ENCODE results near the gene FOXR1. TPM values are rescaled to one million over a fixed set of nuclear protein-coding genes. Genes with fewer than 3 reads are reported as not detected.

FOXR1 gene
- total and polyA plus RNA-seq, 2 donors (not counting 1 experiment from before 2014, with no cell fraction given), result not detected

- peaks cover 49% of the 10 kb centered on the region for H3K79me2 ChIP-seq (ENCODE audit: control insufficient read depth, insufficient read depth, low read length)
- Mint-ChIP-seq H3K9me3 (ENCODE audit: insufficient read depth) (no peaks in the 10 kb centered on the region), H3K27ac (no peak overlapping the region), H3K27me3 (no peaks in the 10 kb centered on the region), H3K4me3 (no peak overlapping the region), H3K4me1 (peaks cover 18% of the 10 kb centered on the region)
- 93% methylated on average over 3 of the region's 5 CpGs for WGBS (ENCODE audit: insufficient coverage)
- H3K27ac ChIP-seq (ENCODE audit: low read length in 2 of 2), result no peak overlapping the region
- peaks cover 9% of the 10 kb centered on the region for H4K20me1 ChIP-seq (ENCODE audit: control insufficient read depth, insufficient read depth, low read length, poor library complexity, severe bottlenecking)
- no peak overlapping the region for H3K4me2 ChIP-seq (replicated peaks; ENCODE audit: low read depth, low read length, poor library complexity, severe bottlenecking)
- intact Hi-C loops (cut with micrococcal nuclease), result no loop called here
- no peaks in the 10 kb centered on the region for H3K9me3 ChIP-seq (ENCODE audit: control extremely low read depth in 1 of 3, control insufficient read depth in 2 of 3, insufficient read depth in 1 of 3, low read length in 2 of 3)
- ChIA-PET CTCF (no interaction called here), POLR2A (no interaction called here)
- no peak for ATAC-seq (ENCODE audit: low read depth)
- H2AFZ ChIP-seq (ENCODE audit: insufficient read depth, low read depth, low read length, poor library complexity, severe bottlenecking), result no peak overlapping the region
- peaks cover 7 to 44% of the 10 kb centered on the region in 2 experiments for H3K36me3 ChIP-seq (replicated peaks in 1 of 2; ENCODE audit: control extremely low read depth in 1 of 2, control insufficient read depth in 1 of 2, extremely low read depth in 1 of 2, insufficient read depth in 2 of 2, low read length in 1 of 2)
- DNase-seq, result no peak
- H3K4me1 ChIP-seq (ENCODE audit: control insufficient read depth in 2 of 2, insufficient read depth in 2 of 2, low read length in 2 of 2), result peaks cover 5 to 8% of the 10 kb centered on the region in 2 donors
- H3K4me3 ChIP-seq (ENCODE audit: control extremely low read depth in 1 of 5, extremely low read depth in 1 of 5, insufficient read depth in 1 of 5, low read depth in 2 of 5, low read length in 4 of 5), result no peak overlapping the region
- no peak overlapping the region for H3K9ac ChIP-seq (ENCODE audit: low read length)
- TF ChIP-seq EZH2 (IDR thresholded peaks at IDR 0.05; ENCODE audit: borderline replicate concordance, insufficient read depth, low read depth, low read length, poor library complexity, severe bottlenecking), result no peak
- TF ChIP-seq CTCF (IDR thresholded peaks at IDR 0.05), result no peak
- no peaks in the 10 kb centered on the region for H3K27me3 ChIP-seq (replicated peaks in 1 of 4; ENCODE audit: control extremely low read depth in 1 of 4, control insufficient read depth in 3 of 4, insufficient read depth in 4 of 4, low read length in 3 of 4)
These were observed 53.5 kb downstream of the FOXR1 start for GRCh38 chr11:119025099-119025473.

- ChIA-PET CTCF (no interaction called here), POLR2A (no interaction called here)
- Mint-ChIP-seq H3K27ac (peak overlapping the region; percentile 43), H3K4me3 (no peak overlapping the region), H3K9me3 (ENCODE audit: insufficient read depth) (no peaks in the 10 kb centered on the region), H3K27me3 (no peaks in the 10 kb centered on the region), H3K4me1 (peaks cover 19% of the 10 kb centered on the region)
- Histone ChIP-seq H3K4me2 (replicated peaks; ENCODE audit: low read depth, low read length, poor library complexity, severe bottlenecking) (no peak overlapping the region), H3K9ac (ENCODE audit: low read length) (no peak overlapping the region), H3K9me3 (ENCODE audit: control extremely low read depth in 1 of 3, control insufficient read depth in 2 of 3, insufficient read depth in 1 of 3, low read length in 2 of 3) (no peaks in the 10 kb centered on the region), H4K20me1 (ENCODE audit: control insufficient read depth, insufficient read depth, low read length, poor library complexity, severe bottlenecking) (peaks cover 6% of the 10 kb centered on the region), H3K4me3 (ENCODE audit: control extremely low read depth in 1 of 5, extremely low read depth in 1 of 5, insufficient read depth in 1 of 5, low read depth in 2 of 5, low read length in 4 of 5) (no peak overlapping the region), H3K27ac (ENCODE audit: low read length in 2 of 2) (no peak overlapping the region), H3K27me3 (replicated peaks in 1 of 4; ENCODE audit: control extremely low read depth in 1 of 4, control insufficient read depth in 3 of 4, insufficient read depth in 4 of 4, low read length in 3 of 4) (no peaks in the 10 kb centered on the region), H3K36me3 (replicated peaks in 1 of 2; ENCODE audit: control extremely low read depth in 1 of 2, control insufficient read depth in 1 of 2, extremely low read depth in 1 of 2, insufficient read depth in 2 of 2, low read length in 1 of 2) (peaks cover 7 to 44% of the 10 kb centered on the region in 2 experiments), H3K4me1 (ENCODE audit: control insufficient read depth in 2 of 2, insufficient read depth in 2 of 2, low read length in 2 of 2) (peaks cover 4 to 7% of the 10 kb centered on the region in 2 donors), H3K79me2 (ENCODE audit: control insufficient read depth, insufficient read depth, low read length) (peaks cover 45% of the 10 kb centered on the region), H2AFZ (ENCODE audit: insufficient read depth, low read depth, low read length, poor library complexity, severe bottlenecking) (no peak overlapping the region)
- intact Hi-C loops (cut with micrococcal nuclease), result no loop called here
- 98% methylated on average over 5 of the region's 5 CpGs for WGBS (ENCODE audit: insufficient coverage)
- DNase-seq, result no peak
- no peak for ATAC-seq (ENCODE audit: low read depth)
- no peak for TF ChIP-seq EZH2 (IDR thresholded peaks at IDR 0.05; ENCODE audit: borderline replicate concordance, insufficient read depth, low read depth, low read length, poor library complexity, severe bottlenecking)
- no peak for TF ChIP-seq CTCF (IDR thresholded peaks at IDR 0.05)
These were observed 54.0 kb downstream of the FOXR1 start for GRCh38 chr11:119025541-119025940.

All from B cell (primary cell).